ENCODE measurements around the gene TAF3.

DNA sequence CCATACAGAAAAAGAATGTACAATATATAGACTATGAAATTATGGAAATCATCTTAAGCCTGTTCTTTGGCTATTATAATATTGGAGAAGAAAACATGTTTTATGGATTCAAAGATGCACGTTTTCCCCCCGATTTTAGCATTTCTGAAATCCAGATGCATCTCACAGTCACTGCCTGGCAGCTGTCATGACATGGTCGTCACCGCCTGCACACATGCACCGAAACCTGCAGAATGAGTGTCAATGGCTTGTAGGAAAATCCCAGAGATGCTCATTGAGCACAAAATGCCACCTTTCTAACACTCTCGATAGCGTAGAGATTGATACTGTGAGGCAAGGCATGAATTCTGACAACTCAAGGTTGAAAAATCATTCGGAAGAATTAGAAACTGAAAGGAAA is 115.5 kb downstream of the TAF3 start:
- no peak for TF ChIP-seq POLR2A (IDR thresholded peaks at IDR 0.05)
- TF ChIP-seq, protein P1, sequence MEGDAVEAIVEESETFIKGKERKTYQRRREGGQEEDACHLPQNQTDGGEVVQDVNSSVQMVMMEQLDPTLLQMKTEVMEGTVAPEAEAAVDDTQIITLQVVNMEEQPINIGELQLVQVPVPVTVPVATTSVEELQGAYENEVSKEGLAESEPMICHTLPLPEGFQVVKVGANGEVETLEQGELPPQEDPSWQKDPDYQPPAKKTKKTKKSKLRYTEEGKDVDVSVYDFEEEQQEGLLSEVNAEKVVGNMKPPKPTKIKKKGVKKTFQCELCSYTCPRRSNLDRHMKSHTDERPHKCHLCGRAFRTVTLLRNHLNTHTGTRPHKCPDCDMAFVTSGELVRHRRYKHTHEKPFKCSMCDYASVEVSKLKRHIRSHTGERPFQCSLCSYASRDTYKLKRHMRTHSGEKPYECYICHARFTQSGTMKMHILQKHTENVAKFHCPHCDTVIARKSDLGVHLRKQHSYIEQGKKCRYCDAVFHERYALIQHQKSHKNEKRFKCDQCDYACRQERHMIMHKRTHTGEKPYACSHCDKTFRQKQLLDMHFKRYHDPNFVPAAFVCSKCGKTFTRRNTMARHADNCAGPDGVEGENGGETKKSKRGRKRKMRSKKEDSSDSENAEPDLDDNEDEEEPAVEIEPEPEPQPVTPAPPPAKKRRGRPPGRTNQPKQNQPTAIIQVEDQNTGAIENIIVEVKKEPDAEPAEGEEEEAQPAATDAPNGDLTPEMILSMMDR (IDR thresholded peaks at IDR 0.05): no peak
